ENCODE data around the gene KCNQ1.

The KCNQ1 gene

GRCh38 chr11:2825261-2825888, 380.6 kb downstream of the KCNQ1 start:
- Histone ChIP-seq H3K9me3 (ENCODE audit: severe bottlenecking) (peaks cover 5% of the 10 kb centered on the region), H3K36me3 (no peaks in the 10 kb centered on the region), H3K27ac (peak overlapping the region; percentile 58), H3K27me3 (ENCODE audit: insufficient read depth, low read depth, severe bottlenecking) (no peaks in the 10 kb centered on the region), H3K4me3 (ENCODE audit: low read depth, low read length) (no peak overlapping the region)
- no peak for TF ChIP-seq CTCF (IDR thresholded peaks at IDR 0.05; ENCODE audit: low read depth, low read length)
- DNase-seq, result no peak

DNA sequence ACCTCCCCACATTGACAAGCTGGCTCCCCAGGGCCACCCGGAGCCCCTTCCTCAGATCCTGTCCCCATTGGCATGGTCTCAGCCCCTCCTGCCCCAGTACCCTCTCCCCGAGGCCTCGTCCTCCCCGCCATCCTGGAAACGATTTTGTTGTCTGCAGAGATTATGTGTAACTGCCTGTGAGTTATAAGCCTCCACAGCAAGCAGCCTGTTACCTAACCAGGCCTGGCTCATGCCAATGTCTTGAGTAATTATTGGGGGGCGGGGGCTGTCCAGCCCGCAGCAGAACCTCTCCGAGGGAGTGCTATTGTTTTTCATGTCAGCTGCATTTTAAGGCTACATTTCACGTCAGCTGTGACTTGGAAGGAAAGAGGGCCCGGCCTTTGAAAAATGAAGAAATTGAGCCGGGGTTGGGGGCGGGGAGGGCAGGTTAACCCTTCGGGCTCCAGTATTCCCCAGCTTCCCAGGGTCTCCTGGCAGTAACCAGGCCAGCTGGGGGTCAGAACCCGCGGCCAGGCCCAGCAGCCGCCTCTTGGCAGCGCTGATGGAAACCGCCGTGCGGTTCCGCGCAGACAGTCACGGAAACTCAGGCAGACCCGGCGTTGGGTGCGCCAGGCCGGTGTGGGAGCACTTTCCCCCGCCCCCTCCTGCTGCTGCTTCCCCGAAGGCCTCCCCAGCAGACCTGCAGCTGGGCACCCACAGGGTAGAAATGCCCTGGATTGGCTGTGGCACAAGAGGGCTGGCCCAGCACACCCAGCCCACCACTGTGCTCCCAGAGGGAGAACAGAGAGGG, 381.3 kb downstream of the KCNQ1 start:
- TF ChIP-seq CTCF (IDR thresholded peaks at IDR 0.05; ENCODE audit: low read depth, low read length), result no peak
- H3K4me3 ChIP-seq (ENCODE audit: low read depth, low read length), result no peak overlapping the region
- DNase-seq, result peak; percentile 46
- no peaks in the 10 kb centered on the region for H3K27me3 ChIP-seq (ENCODE audit: insufficient read depth, low read depth, severe bottlenecking)
- peak overlapping the region; percentile 58 for H3K27ac ChIP-seq
- H3K9me3 ChIP-seq (ENCODE audit: severe bottlenecking), result peaks cover 5% of the 10 kb centered on the region
- H3K36me3 ChIP-seq, result no peaks in the 10 kb centered on the region

DNA sequence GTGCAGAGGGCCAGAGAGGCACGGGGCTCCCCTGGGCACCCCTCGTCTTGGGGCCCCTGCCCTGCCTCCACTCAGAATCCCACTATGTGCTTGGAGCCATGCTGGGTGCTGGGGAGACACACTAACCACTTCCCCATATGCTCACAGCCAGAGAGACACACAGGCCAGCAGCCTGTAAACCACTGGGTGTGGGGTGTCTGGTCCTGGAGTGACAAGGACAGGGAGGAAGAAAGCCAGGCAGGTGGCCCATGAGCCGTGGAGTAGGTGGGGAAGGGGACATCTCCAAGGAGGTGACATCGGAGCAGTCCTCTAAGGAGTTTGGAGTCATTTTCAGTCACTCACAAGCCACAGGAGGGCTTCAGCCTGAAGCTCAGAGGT, 381.9 kb downstream of the KCNQ1 start:
- H3K4me3 ChIP-seq (ENCODE audit: low read depth, low read length), result no peak overlapping the region
- no peaks in the 10 kb centered on the region for H3K27me3 ChIP-seq (ENCODE audit: insufficient read depth, low read depth, severe bottlenecking)
- no peak for DNase-seq
- H3K36me3 ChIP-seq, result no peaks in the 10 kb centered on the region
- no peak overlapping the region; the same call in 1 of the 2 replicates for H3K27ac ChIP-seq
- no peak for TF ChIP-seq CTCF (IDR thresholded peaks at IDR 0.05; ENCODE audit: low read depth, low read length)
- peaks cover 5% of the 10 kb centered on the region for H3K9me3 ChIP-seq (ENCODE audit: severe bottlenecking)

- Histone ChIP-seq H3K27me3 (ENCODE audit: insufficient read depth, low read depth, severe bottlenecking) (no peaks in the 10 kb centered on the region), H3K36me3 (no peaks in the 10 kb centered on the region), H3K9me3 (ENCODE audit: severe bottlenecking) (peaks cover 5% of the 10 kb centered on the region), H3K27ac (no peak overlapping the region; the same call in 1 of the 2 replicates), H3K4me3 (ENCODE audit: low read depth, low read length) (no peak overlapping the region)
- TF ChIP-seq CTCF (IDR thresholded peaks at IDR 0.05; ENCODE audit: low read depth, low read length), result no peak
- no peak for DNase-seq
Observed at GRCh38 chr11:2827256-2827655, 382.4 kb downstream of the KCNQ1 start.

DNA sequence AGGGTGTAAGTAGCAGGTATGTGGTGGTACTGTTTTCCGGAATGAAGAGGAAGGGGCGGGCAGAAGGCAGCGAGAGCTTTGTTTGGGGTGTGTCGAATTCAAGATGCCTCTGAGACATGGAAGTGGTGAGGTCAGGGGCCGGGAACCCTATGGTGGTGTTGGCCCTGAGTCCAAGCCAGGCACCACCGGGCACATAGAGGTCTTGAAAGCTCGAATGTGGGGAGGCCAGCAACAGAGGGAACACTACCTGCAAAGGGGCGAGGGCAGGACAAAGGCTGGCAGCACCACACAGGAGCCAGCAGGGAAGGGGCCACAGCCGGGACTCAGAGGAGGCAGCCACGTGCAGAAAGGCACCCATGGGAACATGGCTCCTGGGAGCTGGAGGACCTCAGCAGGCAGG, 383.0 kb downstream of the KCNQ1 start:
- Histone ChIP-seq H3K27me3 (ENCODE audit: insufficient read depth, low read depth, severe bottlenecking) (no peaks in the 10 kb centered on the region), H3K9me3 (ENCODE audit: severe bottlenecking) (peaks cover 2% of the 10 kb centered on the region), H3K27ac (no peak overlapping the region), H3K36me3 (no peaks in the 10 kb centered on the region), H3K4me3 (ENCODE audit: low read depth, low read length) (no peak overlapping the region)
- DNase-seq, result no peak
- no peak for TF ChIP-seq CTCF (IDR thresholded peaks at IDR 0.05; ENCODE audit: low read depth, low read length)
